ENCODE data around the gene PAPOLA.

DNA sequence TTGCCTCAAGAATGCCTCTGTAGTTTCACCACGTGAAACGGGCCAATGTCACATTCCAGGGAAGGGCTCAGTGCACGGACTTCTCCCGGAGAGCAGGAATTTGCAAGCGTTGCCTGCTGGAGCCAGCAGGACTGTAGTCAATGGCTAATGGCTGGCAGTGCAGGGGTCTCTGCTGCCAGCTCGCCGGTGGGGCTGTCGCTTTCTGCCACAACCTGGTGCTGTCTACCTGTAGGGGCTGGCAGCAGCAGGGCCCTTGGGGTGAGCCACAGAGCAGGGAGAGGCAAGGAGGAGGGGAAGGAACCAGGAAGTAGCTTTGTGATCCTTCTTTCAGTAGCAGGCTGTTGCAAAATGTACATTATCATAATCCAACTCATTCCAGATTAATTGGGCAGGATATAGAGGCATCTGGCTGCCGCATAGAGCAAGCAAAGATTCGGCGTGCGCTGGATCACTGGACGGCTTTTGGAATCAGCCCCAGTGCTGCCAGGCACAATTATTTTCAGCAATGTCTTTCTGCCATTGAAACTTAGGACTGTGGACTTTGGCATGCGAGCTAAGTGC is 114.1 kb downstream of the PAPOLA start:
- TF ChIP-seq, protein P1, sequence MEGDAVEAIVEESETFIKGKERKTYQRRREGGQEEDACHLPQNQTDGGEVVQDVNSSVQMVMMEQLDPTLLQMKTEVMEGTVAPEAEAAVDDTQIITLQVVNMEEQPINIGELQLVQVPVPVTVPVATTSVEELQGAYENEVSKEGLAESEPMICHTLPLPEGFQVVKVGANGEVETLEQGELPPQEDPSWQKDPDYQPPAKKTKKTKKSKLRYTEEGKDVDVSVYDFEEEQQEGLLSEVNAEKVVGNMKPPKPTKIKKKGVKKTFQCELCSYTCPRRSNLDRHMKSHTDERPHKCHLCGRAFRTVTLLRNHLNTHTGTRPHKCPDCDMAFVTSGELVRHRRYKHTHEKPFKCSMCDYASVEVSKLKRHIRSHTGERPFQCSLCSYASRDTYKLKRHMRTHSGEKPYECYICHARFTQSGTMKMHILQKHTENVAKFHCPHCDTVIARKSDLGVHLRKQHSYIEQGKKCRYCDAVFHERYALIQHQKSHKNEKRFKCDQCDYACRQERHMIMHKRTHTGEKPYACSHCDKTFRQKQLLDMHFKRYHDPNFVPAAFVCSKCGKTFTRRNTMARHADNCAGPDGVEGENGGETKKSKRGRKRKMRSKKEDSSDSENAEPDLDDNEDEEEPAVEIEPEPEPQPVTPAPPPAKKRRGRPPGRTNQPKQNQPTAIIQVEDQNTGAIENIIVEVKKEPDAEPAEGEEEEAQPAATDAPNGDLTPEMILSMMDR (tag by site-specific recombination; IDR thresholded peaks at IDR 0.05) = no peak
- TF ChIP-seq, protein P2, sequence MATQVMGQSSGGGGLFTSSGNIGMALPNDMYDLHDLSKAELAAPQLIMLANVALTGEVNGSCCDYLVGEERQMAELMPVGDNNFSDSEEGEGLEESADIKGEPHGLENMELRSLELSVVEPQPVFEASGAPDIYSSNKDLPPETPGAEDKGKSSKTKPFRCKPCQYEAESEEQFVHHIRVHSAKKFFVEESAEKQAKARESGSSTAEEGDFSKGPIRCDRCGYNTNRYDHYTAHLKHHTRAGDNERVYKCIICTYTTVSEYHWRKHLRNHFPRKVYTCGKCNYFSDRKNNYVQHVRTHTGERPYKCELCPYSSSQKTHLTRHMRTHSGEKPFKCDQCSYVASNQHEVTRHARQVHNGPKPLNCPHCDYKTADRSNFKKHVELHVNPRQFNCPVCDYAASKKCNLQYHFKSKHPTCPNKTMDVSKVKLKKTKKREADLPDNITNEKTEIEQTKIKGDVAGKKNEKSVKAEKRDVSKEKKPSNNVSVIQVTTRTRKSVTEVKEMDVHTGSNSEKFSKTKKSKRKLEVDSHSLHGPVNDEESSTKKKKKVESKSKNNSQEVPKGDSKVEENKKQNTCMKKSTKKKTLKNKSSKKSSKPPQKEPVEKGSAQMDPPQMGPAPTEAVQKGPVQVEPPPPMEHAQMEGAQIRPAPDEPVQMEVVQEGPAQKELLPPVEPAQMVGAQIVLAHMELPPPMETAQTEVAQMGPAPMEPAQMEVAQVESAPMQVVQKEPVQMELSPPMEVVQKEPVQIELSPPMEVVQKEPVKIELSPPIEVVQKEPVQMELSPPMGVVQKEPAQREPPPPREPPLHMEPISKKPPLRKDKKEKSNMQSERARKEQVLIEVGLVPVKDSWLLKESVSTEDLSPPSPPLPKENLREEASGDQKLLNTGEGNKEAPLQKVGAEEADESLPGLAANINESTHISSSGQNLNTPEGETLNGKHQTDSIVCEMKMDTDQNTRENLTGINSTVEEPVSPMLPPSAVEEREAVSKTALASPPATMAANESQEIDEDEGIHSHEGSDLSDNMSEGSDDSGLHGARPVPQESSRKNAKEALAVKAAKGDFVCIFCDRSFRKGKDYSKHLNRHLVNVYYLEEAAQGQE (tag by site-specific recombination; IDR thresholded peaks at IDR 0.05) = no peak
- no peak for TF ChIP-seq ZNF292 (tag by site-specific recombination; IDR thresholded peaks at IDR 0.05; ENCODE audit: borderline replicate concordance, low read depth)
- TF ChIP-seq ZNF138 (tag by site-specific recombination; IDR thresholded peaks at IDR 0.05; ENCODE audit: borderline replicate concordance) = no peak

Measured in HEK293 (cell line).